Hepatocyte (in vitro differentiated cells): Measurements from ENCODE around the gene SPATA2L. TPM values are rescaled to one million over a fixed set of nuclear protein-coding genes. Genes with fewer than 3 reads are reported as not detected.
A peak's percentile ranks its signal among the peaks of the same experiment; 100 is the strongest.
"Not testable (repeated sequence)": the region's sequence is repeated elsewhere in the genome, so short reads cannot be mapped to it uniquely, and the experiment has no call there.

Experiments
- DNase-seq: peaks from one replicate; pipeline ENCODE4 v3.0.0-alpha.2; 2016; ENCODE audit warnings: low spot score
- H2AFZ ChIP-seq: fragments of 200-600 bp; sonication (generic); 2 replicates; pipeline ENCODE4 v1.6.0; 2016; ENCODE audit warnings: antibody characterized with exemption, mild to moderate bottlenecking
- H3K27ac ChIP-seq: fragments of 200-600 bp; sonication (generic); 2 replicates; pipeline ENCODE4 v1.5.1; 2016; ENCODE audit warnings: mild to moderate bottlenecking
- H3K27me3 ChIP-seq: fragments of 200-600 bp; sonication (generic); 2 replicates; pipeline ENCODE4 v1.6.1; 2016
- H3K36me3 ChIP-seq: fragments of 200-600 bp; sonication (generic); replicated peaks from 2 replicates; pipeline ENCODE4 v1.5.1; 2016; ENCODE audit warnings: low read depth; ENCODE audit not compliant: insufficient read depth
- H3K4me1 ChIP-seq: fragments of 200-600 bp; sonication (generic); 2 replicates; pipeline ENCODE4 v1.5.1; 2016; ENCODE audit warnings: mild to moderate bottlenecking, moderate library complexity; ENCODE audit not compliant: insufficient read depth
- H3K4me2 ChIP-seq: fragments of 200-600 bp; sonication (generic); 2 replicates; pipeline ENCODE4 v1.6.0; 2016
- H3K4me3 ChIP-seq: fragments of 200-600 bp; sonication (generic); 2 replicates; pipeline ENCODE4 v1.5.1; 2016; ENCODE audit warnings: mild to moderate bottlenecking
- H3K79me2 ChIP-seq: fragments of 200-600 bp; sonication (generic); 2 replicates; pipeline ENCODE4 v1.6.0; 2017; ENCODE audit warnings: mild to moderate bottlenecking
- H3K9me2 ChIP-seq: fragments of 200-600 bp; sonication (generic); replicated peaks from 2 replicates; pipeline ENCODE4 v1.6.0; 2017; ENCODE audit warnings: mild to moderate bottlenecking; ENCODE audit not compliant: insufficient read depth
- H3K9me3 ChIP-seq: fragments of 200-600 bp; sonication (generic); 2 replicates; pipeline ENCODE4 v1.5.1; 2016; ENCODE audit warnings: low read depth, mild to moderate bottlenecking
- H4K20me1 ChIP-seq: fragments of 200-600 bp; sonication (generic); 2 replicates; pipeline ENCODE4 v1.6.0; 2016; ENCODE audit warnings: mild to moderate bottlenecking; ENCODE audit not compliant: insufficient read depth, poor library complexity, severe bottlenecking
- EZH2 ChIP-seq: fragments of 200-600 bp; sonication (generic); IDR thresholded peaks from 2 replicates; pipeline ENCODE4 v1.6.1; 2016; ENCODE audit warnings: antibody characterized with exemption, mild to moderate bottlenecking, borderline replicate concordance
- EZH2phosphoT487 ChIP-seq: fragments of 200-600 bp; sonication (generic); IDR thresholded peaks from one replicate; pipeline ENCODE4 v1.6.1; 2018; ENCODE audit warnings: antibody characterized with exemption, mild to moderate bottlenecking, low read depth, moderate library complexity; ENCODE audit not compliant: unreplicated experiment, severe bottlenecking
- WGBS: methylation state at CpG from one replicate; pipeline ENCODE4 v1.1.6; 2016; ENCODE audit warnings: low lambda C conversion rate; ENCODE audit errors: missing lambda C conversion rate; 5-methylcytosine and 5-hydroxymethylcytosine counted together
- polyA plus RNA-seq: library from polyadenylated mRNA; unstranded; fragments of >200 nt; fragmentation: Nextera tagmentation; extraction: Ambion mirVana; gene quantifications from 2 replicates; pipeline ENCODE4 v1.2.1, GENCODE V29; 2016
- total RNA-seq: library from RNA; depleted of rRNA; stranded (reverse); fragments of >200 nt; gene quantifications from 2 replicates; pipeline ENCODE4 v1.2.3, GENCODE V29; 2014
- TF ChIP-seq, protein P1 (sequence below): fragments of 200-600 bp; sonication (generic); IDR thresholded peaks from 2 replicates; pipeline ENCODE4 v1.5.1; 2016; ENCODE audit warnings: antibody characterized with exemption, mild to moderate bottlenecking; ENCODE audit not compliant: poor library complexity

Gene SPATA2L
- total and polyA plus RNA-seq, 2 experiments from 2014 or later: 25.0 to 32.9 TPM

DNA sequence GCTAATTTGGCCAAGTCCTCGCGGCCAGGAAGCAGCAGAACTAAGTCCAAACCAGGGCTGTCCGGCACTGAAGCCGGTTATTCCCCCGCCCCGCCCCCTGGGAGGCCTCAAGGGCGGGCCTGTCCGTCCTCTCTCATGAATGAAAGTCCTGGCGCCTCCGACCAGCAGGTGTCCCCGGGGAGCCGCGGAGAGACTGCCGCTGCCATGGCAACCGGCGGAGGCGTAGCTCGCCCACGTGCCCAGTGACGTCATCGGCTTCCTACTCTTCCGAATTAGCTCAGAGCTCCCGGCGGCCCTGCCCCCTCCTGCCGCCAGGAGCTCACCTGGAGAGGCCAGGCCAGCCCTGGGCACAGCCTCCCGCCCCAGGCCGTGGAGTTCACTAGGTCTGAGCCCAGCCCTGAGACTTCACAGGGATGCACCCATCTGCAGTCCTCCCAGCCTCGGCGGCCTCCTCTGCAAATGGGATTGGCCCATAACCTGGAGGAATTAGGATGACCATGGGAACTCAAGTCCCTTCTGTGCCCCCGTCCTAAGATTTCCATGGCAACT is 1.3 kb downstream of the SPATA2L start:
- no peaks in the 10 kb centered on the region for H3K9me3 ChIP-seq
- no peaks in the 10 kb centered on the region for H3K9me2 ChIP-seq
- peaks cover 9% of the 10 kb centered on the region for H4K20me1 ChIP-seq
- TF ChIP-seq EZH2phosphoT487 (no peak), EZH2 (no peak)
- TF ChIP-seq, protein P1, sequence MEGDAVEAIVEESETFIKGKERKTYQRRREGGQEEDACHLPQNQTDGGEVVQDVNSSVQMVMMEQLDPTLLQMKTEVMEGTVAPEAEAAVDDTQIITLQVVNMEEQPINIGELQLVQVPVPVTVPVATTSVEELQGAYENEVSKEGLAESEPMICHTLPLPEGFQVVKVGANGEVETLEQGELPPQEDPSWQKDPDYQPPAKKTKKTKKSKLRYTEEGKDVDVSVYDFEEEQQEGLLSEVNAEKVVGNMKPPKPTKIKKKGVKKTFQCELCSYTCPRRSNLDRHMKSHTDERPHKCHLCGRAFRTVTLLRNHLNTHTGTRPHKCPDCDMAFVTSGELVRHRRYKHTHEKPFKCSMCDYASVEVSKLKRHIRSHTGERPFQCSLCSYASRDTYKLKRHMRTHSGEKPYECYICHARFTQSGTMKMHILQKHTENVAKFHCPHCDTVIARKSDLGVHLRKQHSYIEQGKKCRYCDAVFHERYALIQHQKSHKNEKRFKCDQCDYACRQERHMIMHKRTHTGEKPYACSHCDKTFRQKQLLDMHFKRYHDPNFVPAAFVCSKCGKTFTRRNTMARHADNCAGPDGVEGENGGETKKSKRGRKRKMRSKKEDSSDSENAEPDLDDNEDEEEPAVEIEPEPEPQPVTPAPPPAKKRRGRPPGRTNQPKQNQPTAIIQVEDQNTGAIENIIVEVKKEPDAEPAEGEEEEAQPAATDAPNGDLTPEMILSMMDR: peak; percentile 74
- H3K27me3 ChIP-seq: no peaks in the 10 kb centered on the region
- WGBS: 1% methylated on average over 30 of the region's 30 CpGs
- H2AFZ ChIP-seq: no peak overlapping the region
- H3K4me3 ChIP-seq: peak overlapping the region; percentile 38
- peaks cover 10% of the 10 kb centered on the region for H3K4me1 ChIP-seq
- no peaks in the 10 kb centered on the region for H3K36me3 ChIP-seq
- H3K79me2 ChIP-seq: peaks cover 5% of the 10 kb centered on the region
- H3K27ac ChIP-seq: peak overlapping the region; percentile 95
- peak; percentile 100 for DNase-seq
- H3K4me2 ChIP-seq: peak overlapping the region; percentile 90

DNA sequence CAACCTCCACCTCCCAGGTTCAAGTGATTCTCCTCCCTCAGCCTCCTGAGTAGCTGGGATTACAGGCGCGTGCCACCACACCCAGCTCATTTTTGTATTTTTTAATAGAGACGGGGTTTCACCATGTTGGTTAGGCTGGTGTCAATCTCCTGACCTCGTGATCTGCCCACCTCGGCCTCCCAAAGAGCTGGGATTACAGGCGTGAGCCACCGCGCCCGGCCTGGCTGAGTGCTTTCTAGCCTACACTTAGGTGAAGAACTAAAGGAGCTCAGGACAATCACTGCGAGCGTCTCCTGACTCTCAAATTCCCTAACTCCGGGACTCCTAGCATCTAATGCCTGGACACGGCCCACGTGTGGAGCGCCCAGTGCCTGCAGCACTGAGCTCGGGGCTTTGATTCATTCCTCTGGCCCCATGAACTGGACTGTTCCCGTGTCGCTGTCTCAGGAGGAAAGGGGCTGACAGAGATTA is 1.8 kb downstream of the SPATA2L start:
- not testable (repeated sequence) for H2AFZ ChIP-seq, H3K4me3 ChIP-seq
- 64% methylated on average over 18 of the region's 18 CpGs for WGBS

DNA sequence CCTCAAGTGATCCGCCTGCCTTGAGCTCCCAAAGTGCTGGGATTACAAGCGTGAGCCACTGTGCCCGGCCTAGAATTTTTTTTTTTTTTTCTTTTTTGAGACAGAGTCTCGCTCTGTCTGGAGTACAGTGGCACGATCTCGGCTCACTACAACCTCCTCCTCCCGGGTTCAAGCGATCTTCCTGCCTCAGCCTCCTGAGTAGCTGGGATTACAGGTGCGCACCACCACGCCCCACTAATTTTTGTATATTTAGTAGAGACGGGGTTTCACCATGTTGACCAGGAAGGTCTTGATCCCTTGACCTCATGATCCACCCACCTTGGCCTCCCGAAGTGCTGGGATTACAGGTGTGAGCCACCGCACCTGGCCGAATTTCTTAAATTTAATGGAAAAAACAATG is 2.8 kb downstream of the SPATA2L start:
- DNase-seq, H4K20me1 ChIP-seq, H3K36me3 ChIP-seq, H3K9me3 ChIP-seq, H3K9me2 ChIP-seq, H3K4me2 ChIP-seq, H2AFZ ChIP-seq, H3K79me2 ChIP-seq, H3K27ac ChIP-seq, H3K27me3 ChIP-seq, H3K4me3 ChIP-seq: not testable (repeated sequence)
- whole genome bisulfite sequencing: 97% methylated on average over 13 of the region's 14 CpGs
- peaks cover 10% of the 10 kb centered on the region for H3K4me1 ChIP-seq

More for the DNA sequence above, 1.8 kb downstream of the SPATA2L start:
- not testable (repeated sequence) for H3K36me3 ChIP-seq, H3K27me3 ChIP-seq, H3K9me2 ChIP-seq, H4K20me1 ChIP-seq, H3K9me3 ChIP-seq, H3K79me2 ChIP-seq, DNase-seq
- peak overlapping the region; percentile 71 for H3K27ac ChIP-seq
- peaks cover 10% of the 10 kb centered on the region for H3K4me1 ChIP-seq
- H3K4me2 ChIP-seq: peak overlapping the region; percentile 90

DNA sequence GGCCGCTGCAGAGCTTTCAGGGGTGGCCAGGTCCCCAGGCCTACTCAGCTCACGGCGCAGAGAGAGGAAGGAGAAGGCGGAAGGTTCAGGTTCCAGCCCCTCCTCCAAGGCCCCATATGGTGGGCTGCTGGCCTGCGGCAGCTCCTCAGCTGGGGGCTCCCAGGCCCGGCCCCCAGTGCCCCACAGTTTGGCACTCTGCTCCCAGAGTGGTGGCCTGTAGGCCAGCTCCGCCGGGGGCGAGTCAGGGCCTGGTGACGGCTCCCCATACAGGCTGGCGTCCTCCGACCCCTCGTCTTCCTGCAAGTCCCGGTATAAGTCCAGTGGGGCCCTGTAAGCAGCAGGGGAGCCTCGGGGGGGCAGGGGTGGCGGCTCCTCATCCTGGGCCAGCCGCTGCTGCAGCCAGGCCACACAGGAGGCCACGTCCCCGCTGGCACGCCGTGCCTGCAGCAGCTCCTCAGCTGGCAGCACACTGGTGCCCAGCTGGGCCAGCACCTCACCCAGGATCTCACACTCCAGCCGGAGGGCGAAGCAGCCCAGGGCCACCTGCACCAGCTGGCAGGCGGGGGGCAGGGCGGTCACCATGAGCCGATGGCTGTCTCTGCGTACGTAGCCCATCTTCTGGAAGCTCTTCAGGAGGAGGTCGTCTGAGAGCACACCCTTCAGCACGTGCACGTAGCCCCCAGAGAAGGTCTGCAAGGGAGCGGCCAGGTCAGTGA is 3.7 kb downstream of the SPATA2L start:
- no peaks in the 10 kb centered on the region for H3K27me3 ChIP-seq
- TF ChIP-seq, protein P1: no peak
- no peak for TF ChIP-seq EZH2
- no peak for TF ChIP-seq EZH2phosphoT487
- no peaks in the 10 kb centered on the region for H3K9me2 ChIP-seq
- peaks cover 10% of the 10 kb centered on the region for H3K4me1 ChIP-seq
- no peak overlapping the region for H3K4me2 ChIP-seq
- H3K4me3 ChIP-seq: no peak overlapping the region
- peaks cover 9% of the 10 kb centered on the region for H4K20me1 ChIP-seq
- H2AFZ ChIP-seq: no peak overlapping the region
- no peaks in the 10 kb centered on the region for H3K36me3 ChIP-seq
- 96% methylated on average over 32 of the region's 32 CpGs for whole genome bisulfite sequencing
- peak; percentile 8 for DNase-seq
- peaks cover 5% of the 10 kb centered on the region for H3K79me2 ChIP-seq
- no peak overlapping the region for H3K27ac ChIP-seq
- no peaks in the 10 kb centered on the region for H3K9me3 ChIP-seq
